NCI-H2081 (cell line): ENCODE results near the gene CWH43.
"Not testable (repeated sequence)": the region's sequence is repeated elsewhere in the genome, so short reads cannot be mapped to it uniquely, and the experiment has no call there.

Experiments
- DNase-seq, 2 experiments: peaks; one replicate each; lab custom pipeline; 2025; lab: John Stamatoyannopoulos, UW

CWH43 gene

DNA sequence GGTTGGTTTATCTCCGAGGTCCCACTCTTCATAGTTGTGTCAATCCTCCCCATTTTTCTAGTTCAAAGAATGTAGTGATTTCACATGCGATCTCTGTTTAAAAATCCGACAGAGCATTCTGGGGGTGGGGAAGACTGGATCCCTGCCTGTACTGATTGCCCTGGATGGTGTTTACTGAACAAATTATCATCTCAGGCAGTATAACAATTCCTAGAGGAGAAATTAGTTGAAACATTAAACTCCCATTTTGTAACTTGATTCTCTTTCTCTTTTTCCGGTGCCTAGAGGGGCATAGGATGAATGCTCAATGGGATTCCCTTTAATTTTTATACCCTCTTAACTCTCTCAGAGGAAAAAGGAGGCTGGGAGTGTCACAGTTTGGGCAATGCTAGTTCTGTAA lies 10.0 kb upstream of the CWH43 start:
- no peak for DNase-seq

DNA sequence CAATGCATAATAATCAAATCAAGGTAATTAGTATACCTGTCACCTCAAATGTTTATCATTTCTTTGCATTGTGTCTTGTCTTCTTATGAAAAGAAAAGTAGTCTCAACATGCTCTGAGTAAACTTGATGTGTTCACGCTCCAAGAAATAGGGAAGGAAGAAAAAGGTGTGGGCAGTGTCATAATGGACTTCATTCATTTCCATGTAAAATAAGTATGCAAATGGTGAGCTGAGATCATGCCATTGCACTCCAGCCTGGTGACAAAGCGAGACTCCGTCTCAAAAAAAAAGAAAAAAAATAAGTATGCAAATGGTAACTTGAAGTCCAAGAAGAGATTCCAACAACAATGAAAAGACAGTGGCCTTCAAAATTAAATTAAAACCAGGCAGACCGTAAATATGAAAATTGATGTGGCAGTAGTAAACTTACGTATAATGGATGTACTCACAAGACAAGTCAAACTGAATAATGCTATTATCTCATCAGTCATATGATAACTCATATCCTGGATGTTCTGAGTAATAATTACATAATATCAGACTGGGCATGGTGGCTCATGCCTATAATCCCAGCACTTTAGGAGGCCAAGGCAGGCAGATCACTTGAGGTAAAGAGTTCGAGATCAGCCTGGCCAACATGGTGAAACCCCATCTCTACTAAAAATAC lies 6.0 kb upstream of the CWH43 start:
- no peak for DNase-seq

DNA sequence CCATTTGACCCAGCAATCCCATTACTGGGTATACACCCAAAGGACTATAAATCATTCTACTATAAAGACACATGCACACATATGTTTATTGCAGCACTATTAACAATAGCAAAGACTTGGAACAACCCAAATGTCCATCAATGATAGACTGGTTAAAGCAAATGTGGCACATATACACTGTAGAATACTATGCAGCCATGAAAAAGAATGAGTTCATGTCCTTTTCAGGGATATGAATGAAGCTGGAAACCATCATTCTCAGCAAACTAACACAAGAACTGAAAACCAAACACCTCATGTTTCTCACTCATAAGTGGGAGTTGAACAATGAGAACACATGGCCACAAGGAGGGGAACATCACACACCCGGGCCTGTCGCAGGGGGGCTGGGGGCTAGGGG lies 2.1 kb upstream of the CWH43 start:
- not testable (repeated sequence) for DNase-seq

DNA sequence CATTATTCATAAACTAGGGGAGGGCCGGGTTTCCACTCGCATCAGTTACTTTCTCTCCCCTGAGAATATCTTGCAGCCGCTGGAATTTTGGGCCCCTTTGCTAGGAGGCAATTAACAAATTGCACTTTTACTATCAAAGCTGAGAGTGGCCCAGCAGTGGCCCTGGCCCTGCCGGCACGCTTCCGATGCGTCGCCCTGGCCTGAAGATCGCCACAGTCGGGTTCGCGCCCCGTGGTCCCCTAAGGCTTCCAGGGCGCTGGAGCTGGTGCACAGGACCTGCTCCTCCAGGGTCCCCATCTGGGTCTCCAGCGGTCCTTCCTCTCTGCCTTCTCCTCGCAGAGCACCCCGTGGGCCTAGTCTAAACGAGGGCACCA lies 486 bp upstream of the CWH43 start:
- no peak for DNase-seq

DNA sequence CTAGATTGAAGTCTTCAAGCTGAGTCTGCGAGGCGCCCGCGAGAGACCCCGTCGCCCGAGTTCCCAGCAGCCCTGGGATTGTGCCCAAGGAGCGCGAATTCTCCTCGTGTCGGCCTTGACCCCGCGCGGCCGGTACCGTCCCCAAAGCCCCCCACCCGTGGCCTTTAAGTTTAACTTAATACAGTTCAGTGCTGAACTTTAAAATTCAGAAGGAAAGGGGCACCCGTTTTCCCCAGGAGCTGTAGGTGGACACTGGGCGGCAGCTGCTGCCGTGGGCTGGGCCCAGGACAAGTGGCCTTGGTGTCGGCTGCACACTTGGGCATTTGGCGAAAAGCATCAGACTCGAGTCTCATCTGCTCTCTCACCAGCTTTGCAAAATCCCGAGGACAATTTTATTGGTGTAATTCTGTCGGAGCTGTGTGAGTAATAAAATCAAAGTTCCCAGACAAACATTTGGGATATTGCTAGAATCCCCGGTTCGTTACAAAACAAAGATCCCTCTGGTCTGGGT lies 634 bp downstream of the CWH43 start:
- DNase-seq, result no peak

DNA sequence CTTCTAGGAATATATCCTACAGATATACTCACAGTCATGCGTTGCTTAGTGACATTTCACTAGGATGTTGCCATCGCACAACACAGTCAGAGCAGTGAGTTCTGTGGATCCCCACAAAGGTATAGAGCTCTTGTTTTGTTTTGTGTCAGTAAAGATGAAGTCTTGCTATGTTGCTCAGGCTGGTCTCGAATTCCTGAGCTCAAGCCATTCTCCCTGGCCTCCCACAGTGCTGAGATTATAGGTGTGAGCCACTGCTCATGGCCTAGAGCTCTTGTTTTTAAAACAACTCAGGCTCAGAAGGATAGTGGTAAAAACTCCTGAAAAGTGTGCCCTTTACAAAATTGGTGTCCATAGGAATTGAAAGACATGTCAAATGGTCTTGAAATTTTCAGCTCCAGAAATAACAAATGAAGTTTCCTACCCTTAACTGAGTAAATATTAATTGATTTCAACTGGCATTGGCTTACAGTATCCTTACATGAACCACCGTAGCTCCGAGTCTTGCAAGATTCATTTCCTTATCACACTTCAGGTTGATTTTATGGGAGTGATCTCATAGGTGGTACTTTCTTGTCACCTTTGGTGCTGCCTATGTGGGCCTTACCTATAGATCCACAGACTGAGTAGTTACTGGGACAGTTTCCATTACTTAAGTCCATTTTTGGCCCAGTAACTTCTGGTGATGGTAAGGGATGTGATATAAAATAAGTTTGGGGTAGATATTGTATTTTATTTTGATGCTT lies 3.6 kb downstream of the CWH43 start:
- no peak for DNase-seq

DNA sequence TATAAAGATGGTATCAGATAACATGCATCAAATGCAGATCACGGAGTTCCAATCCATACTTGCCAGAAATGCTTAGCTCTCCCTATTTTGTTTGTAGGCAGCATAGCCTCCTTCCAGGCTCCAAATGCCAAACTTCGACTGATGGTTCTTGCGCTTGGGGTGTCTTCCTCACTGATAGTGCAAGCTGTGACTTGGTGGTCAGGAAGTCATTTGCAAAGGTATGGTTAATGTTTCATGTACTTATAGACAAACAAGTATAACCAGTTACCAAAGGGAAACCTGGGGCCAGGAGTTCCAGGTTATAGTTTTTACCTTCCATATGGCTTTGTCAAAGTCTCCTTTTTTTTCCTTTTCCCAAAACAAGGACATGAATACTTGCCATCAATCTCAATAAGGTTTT lies 5.3 kb downstream of the CWH43 start:
- DNase-seq, result no peak

DNA sequence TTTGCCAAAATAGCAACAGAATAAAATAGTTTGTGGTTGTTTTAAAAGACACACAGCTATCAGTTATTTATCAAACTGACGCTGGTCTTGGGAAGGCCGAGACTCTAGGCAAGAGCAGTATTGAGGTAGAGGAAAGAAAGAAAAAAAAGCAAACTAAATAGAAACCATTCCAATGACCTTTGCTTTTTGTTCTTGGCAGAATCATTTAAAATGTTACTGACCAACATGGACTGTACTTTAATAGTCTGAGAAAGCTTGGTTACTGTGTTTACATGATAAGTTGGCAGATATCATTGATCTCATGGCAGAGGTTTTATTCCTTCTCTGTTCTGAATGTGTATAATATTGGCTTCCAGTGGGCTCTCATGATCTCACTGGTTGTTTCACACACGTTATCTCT lies 11.9 kb downstream of the CWH43 start:
- DNase-seq, result no peak

DNA sequence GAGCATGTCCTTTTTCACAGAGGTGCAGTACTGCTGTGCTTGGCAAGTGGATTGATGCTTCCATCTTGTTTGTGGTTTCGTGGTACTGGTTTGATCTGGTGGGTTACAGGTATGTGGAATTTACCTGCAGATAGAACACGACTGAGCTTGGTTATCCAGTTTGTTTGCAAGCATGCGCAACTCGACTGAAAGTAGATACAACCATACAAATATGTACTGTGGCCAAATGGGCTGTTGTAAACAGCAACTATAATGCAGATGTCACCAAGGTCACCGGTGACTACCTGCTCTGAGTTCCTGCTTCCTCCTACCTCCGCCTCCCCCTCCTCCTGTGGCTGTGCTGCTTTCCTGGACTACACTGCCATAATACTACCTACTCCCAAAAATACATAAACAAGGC lies 12.4 kb downstream of the CWH43 start:
- no peak for DNase-seq

DNA sequence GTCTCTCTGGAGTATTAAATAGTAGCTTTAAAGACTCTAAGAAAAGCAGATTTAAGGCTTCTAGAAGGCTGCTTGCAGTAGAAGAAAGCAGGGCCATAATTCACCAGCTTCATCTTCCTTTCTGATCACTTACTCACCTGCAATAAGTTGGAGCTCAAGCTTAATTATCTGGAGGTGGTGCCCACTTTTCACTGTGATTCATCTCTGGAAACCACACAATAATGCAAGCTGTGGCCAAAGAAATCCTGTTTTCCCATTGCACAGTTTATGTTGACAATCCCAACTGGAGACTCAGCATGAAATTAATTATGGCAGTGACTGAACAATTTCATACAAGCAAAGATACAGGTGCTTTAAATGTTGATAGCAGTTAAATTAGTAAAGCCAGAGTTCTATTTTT lies 14.7 kb downstream of the CWH43 start:
- DNase-seq, result peak in 1 of 2 experiments; percentile 34

DNA sequence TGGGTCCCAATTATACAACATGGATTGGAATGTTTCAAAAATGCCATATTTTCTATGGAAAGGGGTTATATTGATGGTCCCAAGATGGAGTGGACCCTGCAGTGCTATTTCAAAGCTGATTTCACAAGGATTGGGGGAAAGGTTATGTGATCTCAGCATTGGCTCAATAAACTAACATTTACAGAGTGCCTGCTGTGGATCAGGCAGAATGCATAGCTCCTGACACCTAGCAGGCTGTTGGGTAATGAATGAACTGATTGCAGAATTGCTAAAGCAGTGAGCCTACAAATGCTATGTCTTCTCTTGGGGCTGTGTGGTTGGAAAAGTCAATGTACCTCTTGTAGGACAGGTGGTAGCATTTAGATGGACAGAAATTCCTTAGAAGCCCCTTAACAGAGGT lies 16.9 kb downstream of the CWH43 start:
- no peak for DNase-seq

DNA sequence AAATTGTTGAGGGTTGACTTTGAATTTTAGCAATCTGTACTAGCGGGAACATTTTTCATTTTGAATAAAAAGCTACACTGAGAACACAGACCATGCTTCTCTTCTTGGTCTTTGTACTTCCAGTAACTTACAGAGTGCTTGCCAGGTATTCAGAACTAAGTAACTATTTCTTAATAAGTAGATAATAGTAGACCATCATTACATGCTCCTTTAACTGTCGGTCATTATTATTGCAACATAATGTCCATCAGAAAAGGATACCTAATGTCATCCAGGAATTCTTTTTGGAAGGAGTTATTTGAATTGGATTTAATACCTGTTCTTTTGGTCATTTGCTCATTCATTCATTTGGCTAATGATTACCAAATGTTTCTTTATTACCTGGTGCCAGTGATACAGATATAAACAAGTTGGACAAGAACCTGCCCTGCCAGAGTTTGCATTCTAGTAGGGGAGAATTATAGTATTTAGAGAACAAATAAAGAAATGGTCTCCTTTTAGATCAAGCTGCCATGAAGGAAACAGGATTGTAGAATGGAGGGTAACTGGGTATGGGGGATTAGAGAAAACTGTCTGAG lies 32.7 kb downstream of the CWH43 start:
- no peak for DNase-seq

DNA sequence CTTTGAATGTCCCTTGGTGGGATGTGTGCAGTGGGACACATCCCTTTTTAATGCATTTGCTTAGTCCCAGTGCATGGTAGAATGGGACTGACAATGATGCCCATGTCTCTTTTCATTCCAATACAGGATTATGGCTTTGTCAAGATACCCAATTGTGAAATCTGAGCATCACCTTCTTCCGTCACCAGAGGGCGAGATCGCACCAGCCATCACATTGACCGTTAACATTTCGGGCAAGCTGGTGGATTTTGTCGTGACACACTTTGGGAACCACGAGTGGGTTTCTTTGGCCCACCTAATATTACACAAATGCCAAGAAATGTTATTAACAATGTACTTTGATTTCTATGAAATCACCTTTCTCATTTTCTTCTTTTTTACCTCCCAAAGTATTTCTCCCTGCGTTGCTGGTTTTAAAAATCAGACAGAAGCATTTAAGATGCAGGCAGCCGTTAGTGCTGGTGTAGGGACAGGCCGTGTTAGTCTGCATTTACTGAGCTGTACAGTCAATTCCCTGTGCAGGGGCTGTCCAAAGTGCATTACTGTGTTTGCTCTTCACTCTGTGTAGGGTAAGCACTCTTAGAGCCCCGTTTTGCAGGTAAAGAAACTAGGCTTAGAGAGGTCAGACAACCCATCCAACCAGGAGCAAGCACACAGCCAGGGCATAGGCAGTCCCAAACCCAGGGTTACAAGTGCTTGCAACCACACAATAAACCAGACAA lies 46.5 kb downstream of the CWH43 start:
- peak; percentile 20 to 34 for DNase-seq

DNA sequence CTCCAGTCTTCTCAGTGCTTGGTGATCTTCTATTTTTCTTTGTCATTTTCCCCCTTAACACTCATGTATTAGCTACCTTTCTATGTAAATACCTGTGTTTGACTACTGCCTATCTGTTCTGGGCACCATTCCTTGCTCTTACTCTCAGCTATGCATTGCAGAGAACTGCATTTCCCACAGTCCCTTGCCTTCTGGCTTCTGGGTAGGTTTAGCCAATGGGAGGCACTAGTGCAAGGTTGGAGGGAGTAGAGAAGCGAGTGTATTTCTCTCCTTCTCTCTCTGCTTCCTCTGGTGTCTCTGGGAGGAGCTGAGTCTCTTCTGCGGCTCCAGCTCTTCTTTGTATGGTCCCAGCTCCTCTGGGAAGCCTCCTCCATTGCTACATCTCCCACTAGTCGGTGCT lies 50.5 kb downstream of the CWH43 start:
- no peak for DNase-seq

DNA sequence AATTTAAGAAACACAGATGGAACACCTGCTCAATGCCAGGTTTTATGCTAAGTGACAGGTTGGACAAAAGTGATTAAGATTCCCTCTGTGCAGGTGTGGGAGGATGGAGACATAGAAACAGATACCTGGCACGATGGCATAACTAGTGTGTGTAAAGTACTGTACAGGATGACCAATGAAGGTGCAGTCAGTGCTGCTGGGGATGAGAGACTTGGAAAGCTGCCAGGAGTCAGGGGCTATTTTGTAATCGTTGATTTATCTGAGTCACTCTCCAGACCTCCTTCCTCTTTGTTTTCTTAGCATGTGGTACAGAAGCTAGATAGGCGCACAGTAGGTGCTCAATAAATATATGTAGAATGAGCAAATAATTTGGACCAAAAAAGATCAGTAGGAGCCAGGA lies 58.2 kb downstream of the CWH43 start:
- peak in 1 of 2 experiments; percentile 33 for DNase-seq

DNA sequence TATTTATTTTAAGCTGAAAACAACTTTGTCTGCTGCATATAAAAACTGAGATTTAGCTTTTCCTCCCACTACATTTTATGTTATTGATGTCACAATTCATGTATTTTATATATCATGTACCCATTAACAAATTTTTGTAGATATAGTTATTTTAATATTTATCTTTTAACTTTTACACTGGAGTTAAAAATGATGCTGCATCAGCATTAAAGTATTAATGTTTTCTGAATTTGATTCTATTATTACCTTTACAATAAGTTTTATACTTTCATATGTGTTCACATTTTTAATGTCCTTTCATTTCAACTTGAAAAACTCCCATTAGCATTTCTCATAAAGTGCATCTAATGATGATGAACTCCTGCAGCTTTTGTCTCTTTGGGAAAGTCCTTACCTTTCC lies 72.2 kb downstream of the CWH43 start:
- DNase-seq, result no peak

DNA sequence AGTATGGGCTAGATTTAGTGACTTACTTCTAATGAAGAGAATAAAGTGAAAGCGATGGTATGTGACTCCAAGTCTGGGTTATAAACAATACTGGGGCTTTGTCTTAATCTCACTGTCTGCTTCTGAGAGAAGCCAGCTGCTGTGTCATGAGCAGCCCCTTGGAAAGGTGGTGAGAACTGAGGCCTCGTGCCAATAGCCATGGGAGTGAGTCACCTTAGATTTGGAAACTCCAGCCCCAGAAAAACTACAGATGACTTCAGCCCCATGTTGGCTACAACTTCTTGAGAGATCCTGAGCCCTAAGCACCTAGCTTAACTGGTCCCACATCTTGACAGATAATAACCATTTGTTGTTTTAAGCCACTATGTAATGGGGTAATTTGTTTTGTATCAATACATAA lies 77.6 kb downstream of the CWH43 start:
- DNase-seq, result no peak

DNA sequence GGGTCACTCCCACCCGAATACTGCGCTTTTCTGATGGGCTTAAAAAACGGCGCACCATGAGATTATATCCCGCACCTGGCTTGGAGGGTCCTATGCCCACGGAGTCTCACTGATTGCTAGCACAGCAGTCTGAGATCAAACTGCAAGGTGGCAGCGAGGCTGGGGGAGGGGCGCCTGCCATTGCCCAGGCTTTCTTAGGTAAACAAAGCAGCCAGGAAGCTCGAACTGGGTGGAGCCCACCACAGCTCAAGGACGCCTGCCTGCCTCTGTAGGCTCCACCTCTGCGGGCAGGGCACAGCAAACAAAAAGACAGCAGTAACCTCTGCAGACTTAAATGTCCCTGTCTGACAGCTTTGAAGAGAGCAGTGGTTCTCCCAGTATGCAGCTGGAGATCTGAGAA lies 86.1 kb downstream of the CWH43 start:
- DNase-seq, result not testable (repeated sequence)

DNA sequence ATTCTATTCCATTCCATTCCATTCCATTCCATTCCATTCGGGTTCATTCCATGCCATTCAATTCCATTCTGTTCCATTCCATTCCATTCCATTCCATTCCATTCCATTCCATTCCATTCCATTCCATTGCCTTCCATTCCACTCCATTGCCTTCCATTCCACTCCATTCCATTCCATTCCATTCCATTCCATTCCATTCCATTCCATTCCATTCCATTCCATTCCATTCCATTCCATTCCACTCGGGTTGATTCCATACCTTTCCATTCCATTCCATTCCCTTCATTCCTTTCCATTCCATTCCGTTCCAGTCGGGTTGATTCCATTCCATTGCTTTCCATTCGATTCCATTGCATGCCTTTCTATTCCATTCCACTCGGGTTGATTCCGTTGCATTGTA lies 105.8 kb downstream of the CWH43 start:
- DNase-seq, result not testable (repeated sequence)

DNA sequence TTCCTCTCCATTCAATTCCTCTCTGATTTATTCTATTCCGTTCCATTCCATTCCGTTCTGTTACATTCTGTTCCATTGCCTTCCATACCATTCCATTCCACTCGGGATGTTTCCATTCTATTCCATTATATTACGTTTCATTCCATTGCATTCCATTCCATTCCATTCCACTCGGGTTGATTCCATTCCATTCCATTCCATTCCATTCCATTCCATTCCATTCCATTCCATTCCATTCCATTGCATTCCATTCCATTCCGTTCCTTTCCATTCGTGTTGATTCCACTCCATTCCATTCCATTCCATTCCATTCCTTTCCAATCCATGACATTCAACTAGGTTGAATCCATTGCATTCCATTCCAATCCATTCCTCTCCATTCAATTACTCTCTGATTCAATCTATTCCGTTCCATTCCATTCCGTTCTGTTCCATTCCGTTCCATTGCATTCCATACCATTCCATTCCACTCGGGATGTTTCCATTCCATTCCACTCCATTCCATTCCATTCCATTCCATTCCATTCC lies 106.6 kb downstream of the CWH43 start:
- DNase-seq, result not testable (repeated sequence)

DNA sequence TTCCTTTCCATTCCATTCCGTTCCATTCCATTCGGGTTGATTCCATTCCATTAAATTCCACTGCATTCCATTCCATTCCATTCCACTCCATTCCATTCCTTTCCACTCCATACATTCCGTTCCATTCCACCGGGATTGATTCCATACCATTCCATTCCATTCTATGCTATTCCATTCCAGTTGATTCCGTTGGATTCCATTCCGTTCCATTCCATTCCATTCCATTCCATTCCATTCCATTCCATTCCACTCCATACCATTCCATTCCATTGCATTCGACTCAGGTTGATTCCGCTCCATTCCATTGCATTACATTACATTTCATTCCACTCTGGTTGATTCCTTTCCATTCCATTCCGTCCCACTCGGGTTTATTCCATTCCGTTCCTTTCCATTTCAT lies 110.1 kb downstream of the CWH43 start:
- not testable (repeated sequence) for DNase-seq

DNA sequence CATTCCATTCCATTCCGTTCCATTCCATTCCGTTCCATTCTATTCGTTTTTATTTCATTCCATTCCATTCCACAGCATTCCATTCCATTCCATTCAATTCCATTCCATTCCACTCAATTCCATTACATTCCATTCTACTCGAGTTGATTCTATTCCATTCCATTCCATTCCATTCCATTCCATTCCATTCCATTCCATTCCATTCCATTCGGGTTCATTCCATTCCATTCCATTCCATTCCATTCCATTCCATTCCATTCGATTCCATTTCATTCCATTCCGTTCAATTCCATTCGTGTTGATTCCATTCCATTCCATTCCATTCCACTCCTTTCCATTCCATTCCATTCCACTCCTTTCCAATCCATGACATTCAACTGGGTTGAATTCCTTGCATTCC lies 110.6 kb downstream of the CWH43 start:
- DNase-seq, result not testable (repeated sequence)
